Ureter (tissue), 1 donor: ENCODE results near the gene SERPINA3. TPM values are rescaled to one million over a fixed set of nuclear protein-coding genes. Genes with fewer than 3 reads are reported as not detected.
A peak's percentile ranks its signal among the peaks of the same experiment; 100 is the strongest.
"Not testable (repeated sequence)": the region's sequence is repeated elsewhere in the genome, so short reads cannot be mapped to it uniquely, and the experiment has no call there.

Source experiments
- DNase-seq: peaks from one replicate; pipeline ENCODE4 v3.0.0-alpha.2; 2020; ENCODE audit warnings: low spot score
- total RNA-seq: library from RNA; stranded (reverse); gene quantifications from one replicate; pipeline ENCODE4 v1.2.4, GENCODE V29; 2023
- donor health status: DM: yes; HTN: yes; CAD: no.

SERPINA3 gene
- total RNA-seq, 1 donor from 2014 or later = 106 TPM

DNA sequence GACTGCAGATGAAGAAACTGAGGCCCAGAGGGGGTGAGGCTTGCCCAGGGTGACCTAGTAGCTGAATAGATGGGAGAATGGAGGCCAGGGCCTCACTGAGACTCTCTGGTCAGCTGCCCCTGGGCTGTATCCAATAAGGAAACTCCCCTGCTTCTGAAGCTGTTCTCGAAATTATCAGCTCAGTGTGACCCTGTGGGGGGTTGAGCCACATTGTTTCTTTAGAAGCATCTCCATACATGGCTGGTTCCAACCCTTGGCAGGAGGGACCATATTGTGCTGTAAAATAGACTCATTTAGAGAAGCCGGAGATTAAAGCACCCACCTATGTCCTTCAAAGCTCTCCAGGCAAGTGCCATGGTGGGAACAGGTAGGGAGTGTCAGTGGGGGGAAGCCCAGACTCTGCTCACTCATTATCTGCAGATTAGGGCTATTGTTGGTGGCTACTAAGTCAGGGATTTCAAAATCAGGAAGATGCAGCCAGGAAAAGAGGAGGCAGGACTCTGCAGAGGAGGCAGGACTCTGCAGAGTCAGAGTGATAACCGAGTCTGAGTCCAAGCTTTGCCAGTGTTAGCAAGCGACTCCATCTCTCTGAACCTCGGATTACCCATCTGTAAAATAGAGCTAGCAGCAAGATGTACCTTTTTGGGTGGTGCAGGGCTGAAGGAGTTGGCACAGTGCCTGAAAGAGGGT is 27.5 kb upstream of the SERPINA3 start:
- DNase-seq = no peak

DNA sequence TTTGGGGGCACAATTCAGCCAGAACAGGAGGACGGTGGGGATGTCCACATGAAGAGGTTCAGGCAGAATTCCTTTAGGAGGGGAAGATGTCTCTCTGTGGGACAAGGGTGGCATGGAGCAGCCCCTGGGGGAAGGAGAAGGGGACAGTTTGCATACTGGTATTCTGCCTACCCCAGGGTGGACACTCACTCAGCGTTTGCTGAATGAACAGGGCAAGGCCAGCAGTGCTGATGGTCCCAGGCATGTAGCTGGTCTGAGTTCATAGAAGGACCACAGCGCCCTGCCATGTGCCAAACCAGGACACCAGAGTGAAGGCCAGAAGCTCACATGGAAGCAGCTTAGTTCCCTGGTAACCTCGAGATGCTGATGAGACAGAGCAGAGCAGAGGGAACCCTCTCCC is 25.6 kb upstream of the SERPINA3 start:
- no peak for DNase-seq

DNA sequence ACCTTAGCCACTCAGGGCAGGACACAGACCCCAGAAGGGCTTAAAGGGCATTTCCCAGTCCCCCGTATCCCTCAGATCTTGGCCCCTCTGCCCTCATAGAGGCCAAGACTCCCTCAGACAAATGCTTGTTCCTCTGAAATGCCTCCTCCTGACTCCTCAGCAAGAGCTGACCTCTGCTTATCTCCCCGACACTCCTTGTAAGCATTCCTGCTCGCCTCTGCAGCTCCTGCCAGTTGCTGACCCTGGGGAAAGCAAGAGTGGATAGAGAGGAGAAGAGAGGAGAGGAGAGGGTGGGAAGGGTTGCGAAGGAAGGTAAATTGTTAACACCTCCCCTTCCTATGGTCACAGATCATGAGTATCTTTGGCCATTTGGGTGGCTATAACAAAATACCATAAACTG is 23.9 kb upstream of the SERPINA3 start:
- DNase-seq = no peak

GRCh38 chr14:94591073-94591472 is 21.1 kb upstream of the SERPINA3 start:
- no peak for DNase-seq

DNA sequence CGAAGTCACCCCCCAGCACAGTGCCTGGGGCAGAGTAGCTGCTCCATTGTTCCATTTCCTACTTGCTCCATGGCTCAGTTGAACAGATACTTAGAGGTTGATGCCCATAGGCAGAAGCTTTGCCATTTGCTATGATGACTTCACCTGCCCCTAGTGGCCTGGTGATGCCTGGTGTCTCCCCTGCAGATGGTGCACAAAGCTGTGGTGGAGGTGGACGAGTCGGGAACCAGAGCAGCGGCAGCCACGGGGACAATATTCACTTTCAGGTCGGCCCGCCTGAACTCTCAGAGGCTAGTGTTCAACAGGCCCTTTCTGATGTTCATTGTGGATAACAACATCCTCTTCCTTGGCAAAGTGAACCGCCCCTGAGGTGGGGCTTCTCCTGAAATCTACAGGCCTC is 20.3 kb upstream of the SERPINA3 start:
- no peak for DNase-seq

- DNase-seq = no peak
Observed at GRCh38 chr14:94592457-94592856, 19.7 kb upstream of the SERPINA3 start.

DNA sequence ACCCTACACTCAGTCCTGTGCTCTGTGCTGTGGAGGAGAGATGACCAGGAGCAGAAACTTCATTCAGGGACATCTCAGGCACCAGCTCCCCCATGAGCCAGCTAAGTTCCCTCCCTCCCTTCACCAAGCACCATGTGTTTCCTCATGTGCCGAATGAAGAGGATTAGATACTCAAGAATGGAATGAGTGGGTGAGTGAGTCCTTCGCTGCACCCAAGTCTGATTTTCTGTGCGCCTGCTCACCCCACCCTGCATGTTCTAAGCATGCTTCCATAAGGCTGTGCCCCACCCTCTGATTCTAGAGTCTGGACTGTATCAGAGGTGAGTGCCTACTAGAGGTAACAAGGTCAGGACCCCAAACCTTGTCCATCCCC is 18.8 kb upstream of the SERPINA3 start:
- DNase-seq = no peak

DNA sequence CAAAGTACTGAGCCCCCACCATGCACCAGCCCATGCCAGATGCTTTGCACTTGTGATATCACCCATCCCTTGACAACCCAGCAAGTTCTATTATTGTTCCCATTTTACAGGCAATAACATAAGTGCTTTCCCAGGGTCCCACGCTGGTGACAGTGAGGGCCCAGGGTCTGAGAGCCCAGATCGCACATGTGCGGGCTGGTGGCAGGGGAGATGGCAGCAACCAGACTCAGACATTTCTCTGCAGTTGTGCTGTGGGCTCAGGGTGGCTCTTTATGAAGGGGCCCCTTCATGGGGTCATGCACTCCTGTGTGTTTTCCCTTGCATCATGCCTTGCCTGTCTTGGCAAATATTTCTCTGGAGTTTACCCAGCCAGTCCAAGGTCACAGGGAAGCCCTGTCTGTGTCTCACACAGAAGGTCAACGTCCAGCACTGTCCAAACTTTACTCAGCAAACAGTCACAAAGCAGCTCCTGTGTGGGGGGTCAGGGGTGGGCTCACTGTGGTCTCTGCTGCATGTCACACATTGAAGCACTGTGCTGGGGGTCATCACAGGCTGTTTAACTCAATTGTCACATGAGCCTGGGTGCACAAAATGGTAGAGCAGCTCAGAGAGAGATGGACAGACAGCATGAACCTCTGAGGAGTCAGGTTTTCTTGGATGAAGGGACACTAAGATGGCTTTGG is 18.3 kb upstream of the SERPINA3 start:
- no peak for DNase-seq

DNA sequence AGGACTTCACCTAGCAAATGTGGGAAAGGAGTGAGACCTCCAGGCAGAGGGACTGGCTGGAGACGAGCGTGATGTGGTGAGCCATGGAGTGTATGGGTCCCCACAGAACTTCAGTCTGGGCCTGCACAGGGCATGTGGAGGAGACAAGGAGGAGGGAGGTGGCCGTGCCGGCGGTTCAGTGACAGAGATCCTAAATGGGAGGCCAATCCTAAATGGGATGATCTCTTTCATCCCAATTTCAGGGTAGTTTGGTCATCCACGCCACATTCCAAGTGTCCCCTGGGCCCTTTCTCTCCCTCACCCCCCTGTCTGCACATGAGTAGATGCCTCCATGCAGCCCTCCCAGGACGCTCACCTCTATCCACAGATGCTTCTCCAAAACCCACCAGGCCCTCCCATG is 17.8 kb upstream of the SERPINA3 start:
- DNase-seq = no peak

- no peak for DNase-seq
Observed at GRCh38 chr14:94595912-94596311, 16.3 kb upstream of the SERPINA3 start.

DNA sequence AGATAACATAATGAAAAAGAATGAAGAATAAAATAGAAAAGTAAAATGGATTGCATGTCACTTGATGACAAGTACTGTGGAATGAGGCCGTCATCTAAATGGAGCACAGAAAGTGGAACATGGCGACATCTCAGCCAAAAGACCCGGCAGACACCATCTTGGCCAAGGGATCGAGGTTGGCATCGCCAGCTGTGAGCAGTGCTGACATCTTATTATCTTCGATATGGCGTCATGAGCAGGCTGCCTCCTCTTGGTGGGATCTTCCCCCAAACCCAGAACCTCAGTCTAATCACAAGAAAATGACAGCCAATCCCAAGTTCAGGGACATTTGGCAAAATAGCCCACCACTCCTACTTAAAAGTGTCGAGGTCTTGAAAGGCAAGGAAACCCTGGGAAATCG is 15.8 kb upstream of the SERPINA3 start:
- no peak for DNase-seq

DNA sequence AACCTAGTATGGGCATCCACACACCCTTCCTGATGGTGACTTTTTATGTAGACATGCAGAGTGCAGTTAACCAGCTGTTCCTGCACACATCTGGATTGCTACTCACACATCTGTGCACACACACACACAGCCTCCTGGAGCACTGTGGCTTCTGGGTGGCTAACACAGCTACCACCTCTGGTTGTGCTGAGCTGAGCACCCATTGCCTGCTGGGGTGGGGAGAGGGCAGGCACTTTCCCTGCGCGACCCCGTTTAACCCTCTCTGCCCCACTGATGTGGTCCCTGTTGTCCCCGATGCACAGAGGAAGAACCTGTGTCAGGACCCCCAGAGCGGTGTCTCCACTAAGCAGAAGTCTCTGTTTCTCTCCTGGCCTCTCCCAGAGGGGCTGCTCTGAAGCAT is 14.4 kb upstream of the SERPINA3 start:
- DNase-seq = no peak

GRCh38 chr14:94598506-94598815 is 13.7 kb upstream of the SERPINA3 start:
- no peak for DNase-seq

- DNase-seq = peak; percentile 70
Observed at GRCh38 chr14:94598816-94599655, 13.2 kb upstream of the SERPINA3 start.

- DNase-seq = no peak
Observed at GRCh38 chr14:94599656-94600004, 12.6 kb upstream of the SERPINA3 start.

- DNase-seq = no peak
Observed at GRCh38 chr14:94600148-94600545, 12.0 kb upstream of the SERPINA3 start.

DNA sequence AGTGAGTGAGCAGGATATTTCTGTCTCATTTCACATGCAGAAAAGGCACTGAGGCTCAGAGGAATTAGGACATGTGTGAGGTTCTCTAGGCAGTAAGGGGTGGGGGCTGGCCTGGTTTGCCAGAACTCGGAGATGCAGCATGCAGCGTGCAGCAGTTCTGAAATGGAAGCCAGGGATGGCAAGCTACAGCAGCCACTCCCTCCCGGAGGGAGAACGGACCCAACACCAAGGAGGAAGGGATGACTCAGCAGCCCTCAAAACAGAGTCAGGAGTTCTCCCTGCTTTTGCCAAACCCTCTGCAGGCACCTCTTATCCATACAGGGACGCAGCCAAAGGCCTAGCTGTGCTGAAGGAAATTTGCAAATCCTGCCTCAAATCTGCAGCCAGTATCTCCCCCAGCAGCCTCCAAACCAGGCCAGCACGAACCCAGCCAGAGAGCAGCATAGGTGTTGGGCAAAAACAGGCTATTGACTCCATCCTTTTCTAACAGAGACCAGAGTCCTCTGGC is 10.3 kb upstream of the SERPINA3 start:
- peak; percentile 74 for DNase-seq

GRCh38 chr14:94602722-94603121 is 9.5 kb upstream of the SERPINA3 start:
- no peak for DNase-seq

DNA sequence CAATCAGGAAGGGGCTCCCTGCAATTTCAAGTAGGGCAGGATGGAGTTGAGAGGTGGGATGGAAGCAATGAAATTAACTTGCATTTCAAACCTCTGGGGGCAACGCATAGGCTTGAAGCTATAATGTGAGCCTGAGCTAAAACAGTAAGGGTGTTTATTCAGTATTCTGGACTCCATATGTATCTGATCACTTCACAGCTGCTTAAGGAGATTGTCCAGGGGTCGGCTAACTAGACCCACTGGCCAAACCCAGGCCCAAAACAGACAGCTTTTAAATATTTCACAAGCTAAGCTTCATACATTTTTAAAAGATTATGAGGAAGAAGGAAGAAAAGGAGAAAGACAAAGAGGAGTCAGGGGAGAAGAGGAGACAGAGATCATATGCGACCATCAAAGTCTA is 6.8 kb upstream of the SERPINA3 start:
- DNase-seq = no peak

DNA sequence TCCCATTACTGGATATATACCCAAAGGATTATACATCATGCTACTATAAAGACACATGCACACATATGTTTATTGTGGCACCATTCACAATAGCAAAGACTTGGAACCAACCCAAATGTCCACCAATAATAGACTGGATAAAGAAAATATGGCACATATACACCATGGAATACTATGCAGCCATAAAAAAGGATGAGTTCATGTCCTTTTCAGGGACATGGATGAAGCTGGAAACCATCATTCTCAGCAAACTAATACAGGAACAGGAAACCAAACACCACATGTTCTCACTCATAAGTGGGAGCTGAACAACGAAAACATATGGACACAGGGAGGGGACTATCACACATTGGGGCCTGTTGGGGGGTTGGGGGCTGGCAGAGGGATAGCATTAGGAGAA is 3.2 kb upstream of the SERPINA3 start:
- DNase-seq = not testable (repeated sequence)

DNA sequence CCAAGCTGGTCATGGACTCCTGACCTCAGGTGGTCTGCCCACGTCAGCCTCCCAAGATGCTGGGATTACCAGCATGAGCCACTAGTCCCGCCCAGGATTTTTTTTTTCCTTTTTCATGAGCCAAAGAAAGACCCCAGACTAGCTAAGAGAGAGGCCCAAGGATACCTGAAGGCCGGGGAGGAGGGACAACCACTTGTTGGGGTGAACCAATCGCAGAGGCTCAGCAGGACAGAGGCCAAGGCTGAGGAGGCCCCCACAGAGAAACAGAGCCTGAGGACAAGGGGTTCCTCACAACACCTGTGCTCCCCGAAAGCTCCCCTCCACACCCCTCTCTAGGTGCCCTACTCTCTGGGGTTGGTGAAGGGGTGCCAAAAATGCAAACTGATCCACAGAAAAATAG is 1.0 kb upstream of the SERPINA3 start:
- no peak for DNase-seq

GRCh38 chr14:94612580-94613554 is 676 bp downstream of the SERPINA3 start:
- no peak for DNase-seq
